ENCODE measurements around the gene SDS.

The SDS gene

GRCh38 chr12:113399490-113399889 is 4.2 kb downstream of the SDS start:
- Histone ChIP-seq H3K4me2 (ENCODE audit: low read length) (no peak overlapping the region), H3K9me3 (ENCODE audit: control insufficient read depth, low read length) (no peaks in the 10 kb centered on the region), H3K9ac (no peak overlapping the region), H3K4me1 (no peaks in the 10 kb centered on the region), H3K79me2 (no peaks in the 10 kb centered on the region), H3K36me3 (ENCODE audit: control insufficient read depth, insufficient read depth, low read length) (no peaks in the 10 kb centered on the region), H2AFZ (no peak overlapping the region), H3K27ac (no peak overlapping the region), H3K27me3 (ENCODE audit: control insufficient read depth, insufficient read depth, low read length) (no peaks in the 10 kb centered on the region), H3K4me3 (ENCODE audit: low read depth, low read length) (no peak overlapping the region)
- no peak for TF ChIP-seq CTCF (IDR thresholded peaks at IDR 0.05)

- Histone ChIP-seq H3K4me2 (ENCODE audit: low read length) (no peak overlapping the region), H3K9me3 (ENCODE audit: control insufficient read depth, low read length) (no peaks in the 10 kb centered on the region), H3K9ac (no peak overlapping the region), H3K36me3 (ENCODE audit: control insufficient read depth, insufficient read depth, low read length) (no peaks in the 10 kb centered on the region), H3K27me3 (ENCODE audit: control insufficient read depth, insufficient read depth, low read length) (no peaks in the 10 kb centered on the region), H2AFZ (no peak overlapping the region), H3K79me2 (no peaks in the 10 kb centered on the region), H3K4me3 (ENCODE audit: low read depth, low read length) (no peak overlapping the region), H3K4me1 (no peaks in the 10 kb centered on the region), H3K27ac (no peak overlapping the region)
- no peak for TF ChIP-seq CTCF (IDR thresholded peaks at IDR 0.05)
Observed at GRCh38 chr12:113398346-113399290, 5.1 kb downstream of the SDS start.

- H3K4me2 ChIP-seq (ENCODE audit: low read length): no peak overlapping the region
- H3K79me2 ChIP-seq: no peaks in the 10 kb centered on the region
- H3K27ac ChIP-seq: no peak overlapping the region
- no peaks in the 10 kb centered on the region for H3K4me1 ChIP-seq
- H3K9me3 ChIP-seq (ENCODE audit: control insufficient read depth, low read length): no peaks in the 10 kb centered on the region
- H3K27me3 ChIP-seq (ENCODE audit: control insufficient read depth, insufficient read depth, low read length): no peaks in the 10 kb centered on the region
- TF ChIP-seq CTCF (IDR thresholded peaks at IDR 0.05): no peak
- no peak overlapping the region for H2AFZ ChIP-seq
- H3K4me3 ChIP-seq (ENCODE audit: low read depth, low read length): no peak overlapping the region
- no peaks in the 10 kb centered on the region for H3K36me3 ChIP-seq (ENCODE audit: control insufficient read depth, insufficient read depth, low read length)
- H3K9ac ChIP-seq: no peak overlapping the region
Observed at GRCh38 chr12:113397497-113398197, 6.0 kb downstream of the SDS start.

GRCh38 chr12:113396828-113397496 is 6.7 kb downstream of the SDS start:
- no peak overlapping the region for H3K4me2 ChIP-seq (ENCODE audit: low read length)
- H3K4me1 ChIP-seq: no peaks in the 10 kb centered on the region
- H3K4me3 ChIP-seq (ENCODE audit: low read depth, low read length): no peak overlapping the region
- no peaks in the 10 kb centered on the region for H3K36me3 ChIP-seq (ENCODE audit: control insufficient read depth, insufficient read depth, low read length)
- no peaks in the 10 kb centered on the region for H3K27me3 ChIP-seq (ENCODE audit: control insufficient read depth, insufficient read depth, low read length)
- H3K79me2 ChIP-seq: no peaks in the 10 kb centered on the region
- no peak overlapping the region for H2AFZ ChIP-seq
- no peak overlapping the region for H3K27ac ChIP-seq
- no peak for TF ChIP-seq CTCF (IDR thresholded peaks at IDR 0.05)
- no peak overlapping the region for H3K9ac ChIP-seq
- H3K9me3 ChIP-seq (ENCODE audit: control insufficient read depth, low read length): no peaks in the 10 kb centered on the region
